SK-N-SH (cell line): ENCODE results near the gene TMEM131. TPM values are rescaled to one million over a fixed set of nuclear protein-coding genes. Genes with fewer than 3 reads are reported as not detected.

Experiments
- CTCF ChIA-PET: fragments of 300-600, 350-600 bp; formaldehyde crosslinking; extraction: SDS; loops from one replicate; lab custom pipeline; 2021; lab: Yijun Ruan, JAX
- POLR2A ChIA-PET: fragments of 350-600 bp; sonication (Branson Sonifier 250); formaldehyde crosslinking; extraction: SDS; loops from one replicate; lab custom pipeline; 2020; ENCODE audit warnings: antibody characterized with exemption, inconsistent platforms; lab: Yijun Ruan, JAX
- DNase-seq: peaks from one replicate; pipeline ENCODE4 v3.0.0; 2012
- H2AFZ ChIP-seq: fragments of 200-600 bp; sonication (generic); 2 replicates; pipeline ENCODE4 v1.8.1; 2016; ENCODE audit warnings: antibody characterized with exemption, mild to moderate bottlenecking, low read depth
- H3F3A ChIP-seq: fragments of 200-600 bp; sonication (generic); replicated peaks from 2 replicates; pipeline ENCODE3; 2016; ENCODE audit warnings: antibody characterized with exemption, mild to moderate bottlenecking; ENCODE audit not compliant: insufficient read depth
- H3K27ac ChIP-seq, 2 experiments: fragments of 200-500 bp in 1 of 2; fragments of 200-600 bp in 1 of 2; sonication (Bioruptor generic) in 1 of 2; sonication (generic), shearing (Covaris generic) in 1 of 2; 2 replicates each; pipeline versions ENCODE4 v1.5.1 to v1.6.1; 2014 to 2016; ENCODE audit warnings: low read depth in 2 of 2, inconsistent platforms in 1 of 2, low read length in 1 of 2, mild to moderate bottlenecking in 1 of 2, mixed read lengths in 1 of 2
- H3K27me3 ChIP-seq: fragments of 200-600 bp; sonication (generic), shearing (Covaris generic); 2 replicates; pipeline ENCODE4 v1.6.1; 2016; ENCODE audit warnings: mixed run types; ENCODE audit not compliant: insufficient read depth
- H3K36me3 ChIP-seq, 2 experiments: fragments of 200-500 bp in 1 of 2; fragments of 200-600 bp in 1 of 2; sonication (Bioruptor generic) in 1 of 2; sonication (generic) in 1 of 2; replicated peaks in 1 of 2; 2 replicates each; pipeline versions ENCODE3 to v1.5.1; 2014 to 2016; ENCODE audit warnings: low read length in 1 of 2, mild to moderate bottlenecking in 1 of 2; ENCODE audit not compliant: insufficient read depth in 2 of 2, control insufficient read depth in 1 of 2
- H3K4me1 ChIP-seq, 2 experiments: fragments of 200-500 bp in 1 of 2; fragments of 200-600 bp in 1 of 2; sonication (Bioruptor generic) in 1 of 2; sonication (generic), shearing (Covaris generic) in 1 of 2; 2 replicates each; pipeline versions ENCODE4 v1.5.1 to v1.6.1; 2014 to 2016; ENCODE audit warnings: low read depth in 1 of 2, low read length in 1 of 2, mixed run types in 1 of 2; ENCODE audit not compliant: insufficient read depth in 2 of 2, control insufficient read depth in 1 of 2
- H3K4me2 ChIP-seq: fragments of 200-600 bp; sonication (generic), shearing (Covaris generic); 2 replicates; pipeline ENCODE4 v1.6.1; 2017; ENCODE audit warnings: mixed run types
- H3K4me3 ChIP-seq, 2 experiments: fragments of 200-500 bp in 1 of 2; fragments of 200-600 bp in 1 of 2; sonication (Bioruptor generic) in 1 of 2; sonication (generic), shearing (Covaris generic) in 1 of 2; 2 replicates each; pipeline versions ENCODE4 v1.5.1 to v1.8.1; 2014 to 2016; ENCODE audit warnings: low read depth in 2 of 2, inconsistent platforms in 1 of 2, low read length in 1 of 2, mild to moderate bottlenecking in 1 of 2, mixed read lengths in 1 of 2, moderate library complexity in 1 of 2
- H3K79me2 ChIP-seq: fragments of 200-600 bp; sonication (generic); 2 replicates; pipeline ENCODE4 v1.8.1; 2017; ENCODE audit warnings: mild to moderate bottlenecking; ENCODE audit not compliant: insufficient read depth
- H3K9ac ChIP-seq: fragments of 200-600 bp; sonication (generic); 2 replicates; pipeline ENCODE4 v1.6.1; 2017; ENCODE audit warnings: mixed run types
- H3K9me2 ChIP-seq: fragments of 200-600 bp; sonication (generic); 2 replicates; pipeline ENCODE4 v1.6.1; 2017; ENCODE audit warnings: mixed run types
- H3K9me3 ChIP-seq: fragments of 200-600 bp; sonication (generic); 2 replicates; pipeline ENCODE4 v1.6.1; 2017; ENCODE audit warnings: mixed run types, mild to moderate bottlenecking, moderate library complexity
- H4K20me1 ChIP-seq: fragments of 200-600 bp; sonication (generic); 2 replicates; pipeline ENCODE4 v1.6.1; 2017; ENCODE audit warnings: mild to moderate bottlenecking, mixed run types; ENCODE audit not compliant: insufficient read depth
- CHD2 ChIP-seq: fragments of 150-350 bp; IDR thresholded peaks from 2 replicates; pipeline ENCODE4 v1.6.1; 2018; ENCODE audit warnings: low read length; ENCODE audit not compliant: partially characterized antibody
- FOSL2 ChIP-seq: IDR thresholded peaks from 2 replicates; pipeline ENCODE4 v1.4.0; 2012; ENCODE audit warnings: low read depth, mild to moderate bottlenecking, moderate library complexity, borderline replicate concordance
- GABPA ChIP-seq: IDR thresholded peaks from 2 replicates; pipeline ENCODE4 v1.4.0; 2012; ENCODE audit warnings: low read depth, mild to moderate bottlenecking
- MAX ChIP-seq: IDR thresholded peaks from 2 replicates; pipeline ENCODE4 v1.4.0; 2012; ENCODE audit warnings: low read depth
- NFIC ChIP-seq: IDR thresholded peaks from 2 replicates; pipeline ENCODE4 v1.4.0; 2012; ENCODE audit warnings: borderline replicate concordance
- NRF1 ChIP-seq: IDR thresholded peaks from 2 replicates; pipeline ENCODE4 v1.6.1; 2012; ENCODE audit warnings: low read depth, mild to moderate bottlenecking, low read length
- PBX3 ChIP-seq: IDR thresholded peaks from 2 replicates; pipeline ENCODE4; 2012
- POLR2AphosphoS5 ChIP-seq: IDR thresholded peaks from 2 replicates; pipeline ENCODE4 v1.6.1; 2012; ENCODE audit warnings: low read depth, low read length
- RAD21 ChIP-seq: IDR thresholded peaks from 2 replicates; pipeline ENCODE4 v1.6.1; 2012; ENCODE audit warnings: mild to moderate bottlenecking, low read length
- REST ChIP-seq: IDR thresholded peaks from 2 replicates; pipeline ENCODE4 v1.6.1; 2012; ENCODE audit warnings: mild to moderate bottlenecking, low read depth, low read length, moderate library complexity
- USF1 ChIP-seq: IDR thresholded peaks from 2 replicates; pipeline ENCODE4 v1.4.0; 2012; ENCODE audit warnings: low read depth, borderline replicate concordance
- USF2 ChIP-seq: fragments of 150-350 bp; IDR thresholded peaks from 2 replicates; pipeline ENCODE4 v1.6.1; 2017; ENCODE audit warnings: antibody characterized with exemption, low read length, low read depth, borderline replicate concordance
- WGBS: methylation state at CpG from one replicate; pipeline ENCODE4 v1.1.6; 2017; ENCODE audit warnings: low lambda C conversion rate; 5-methylcytosine and 5-hydroxymethylcytosine counted together
- polyA plus RNA-seq, 3 experiments: library from polyadenylated mRNA; depleted of rRNA; stranded (reverse); fragments of >200 nt; gene quantifications; 2 replicates each; pipeline ENCODE4 v1.2.3, GENCODE V29; 2012

The TMEM131 gene
- polyA plus RNA-seq, 1 of the 3 experiments (the other 2 are of a cell fraction), result 9.1 TPM

- no peak overlapping the region for H3K4me3 ChIP-seq
- DNase-seq, result no peak
- H3K4me2 ChIP-seq, result no peak overlapping the region
- H3K4me1 ChIP-seq, result no peaks in the 10 kb centered on the region
- no peaks in the 10 kb centered on the region for H3K79me2 ChIP-seq
- peaks cover 0 to 8% of the 10 kb centered on the region in 2 experiments for H3K36me3 ChIP-seq
- H4K20me1 ChIP-seq, result no peaks in the 10 kb centered on the region
- ChIA-PET POLR2A (no interaction called here), CTCF (interaction anchor here (1.6 kb wide), 1 partner anchor 10 kb away, joined by 4 read pairs; no protein-coding TSS in a partner anchor)
- H3K27me3 ChIP-seq, result no peaks in the 10 kb centered on the region
- no peaks in the 10 kb centered on the region for H3K9me3 ChIP-seq
- TF ChIP-seq CHD2, result no peak
- no peak for TF ChIP-seq REST
- no peak for TF ChIP-seq POLR2AphosphoS5
- no peak for TF ChIP-seq GABPA
- no peak for TF ChIP-seq MAX
- TF ChIP-seq FOSL2, result no peak
- no peak for TF ChIP-seq NFIC
- TF ChIP-seq PBX3, result no peak
- TF ChIP-seq USF2, result no peak
- no peak overlapping the region for H2AFZ ChIP-seq
- H3K9ac ChIP-seq, result no peak overlapping the region
- WGBS, result 94% methylated on average over 2 of the region's 2 CpGs
- H3F3A ChIP-seq, result no peaks in the 10 kb centered on the region
- no peaks in the 10 kb centered on the region for H3K9me2 ChIP-seq
- no peak overlapping the region for H3K27ac ChIP-seq
Measured at GRCh38 chr2:97861177-97861576, 134.6 kb downstream of the TMEM131 start.

GRCh38 chr2:97858442-97858841 lies 137.3 kb downstream of the TMEM131 start:
- H3K79me2 ChIP-seq, result no peaks in the 10 kb centered on the region
- H3K9ac ChIP-seq, result no peak overlapping the region
- no peak overlapping the region for H3K4me3 ChIP-seq
- peaks cover 5 to 8% of the 10 kb centered on the region in 2 experiments for H3K36me3 ChIP-seq
- ChIA-PET POLR2A (no interaction called here), CTCF (no interaction called here)
- no peak overlapping the region for H2AFZ ChIP-seq
- TF ChIP-seq USF1 (no peak), POLR2AphosphoS5 (no peak), NRF1 (no peak), USF2 (no peak), RAD21 (peak; percentile 9; the same call in 1 of the 2 replicates)
- H3K9me3 ChIP-seq, result no peaks in the 10 kb centered on the region
- WGBS, result 94% methylated on average over 3 of the region's 3 CpGs
- H3F3A ChIP-seq, result no peaks in the 10 kb centered on the region
- H4K20me1 ChIP-seq, result no peaks in the 10 kb centered on the region
- no peak overlapping the region for H3K4me2 ChIP-seq
- H3K27me3 ChIP-seq, result no peaks in the 10 kb centered on the region
- H3K4me1 ChIP-seq, result no peaks in the 10 kb centered on the region
- H3K9me2 ChIP-seq, result no peaks in the 10 kb centered on the region
- H3K27ac ChIP-seq, result no peak overlapping the region
- DNase-seq, result no peak
